ENCODE results near the gene JAZF1.

JAZF1 gene

DNA sequence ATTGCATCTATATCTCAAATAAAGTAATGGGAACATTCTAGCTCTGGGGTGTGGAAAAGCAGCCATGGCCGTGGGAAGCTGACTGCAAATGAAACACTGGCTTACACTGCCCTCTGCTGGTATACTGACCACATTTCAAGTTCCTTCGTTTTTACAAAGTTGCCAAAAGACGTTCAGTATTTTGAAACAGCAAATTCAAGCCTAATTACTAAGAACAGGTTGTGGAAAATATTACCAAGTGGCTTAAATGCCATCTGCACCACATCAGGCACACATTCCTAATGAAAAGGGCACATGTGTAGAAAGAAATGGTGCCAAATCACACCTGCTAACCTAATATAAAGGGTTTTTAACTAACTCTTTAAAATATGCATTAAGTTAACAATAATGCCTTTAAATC is 83.9 kb downstream of the JAZF1 start:
- DNase-seq = peak; percentile 41

DNA sequence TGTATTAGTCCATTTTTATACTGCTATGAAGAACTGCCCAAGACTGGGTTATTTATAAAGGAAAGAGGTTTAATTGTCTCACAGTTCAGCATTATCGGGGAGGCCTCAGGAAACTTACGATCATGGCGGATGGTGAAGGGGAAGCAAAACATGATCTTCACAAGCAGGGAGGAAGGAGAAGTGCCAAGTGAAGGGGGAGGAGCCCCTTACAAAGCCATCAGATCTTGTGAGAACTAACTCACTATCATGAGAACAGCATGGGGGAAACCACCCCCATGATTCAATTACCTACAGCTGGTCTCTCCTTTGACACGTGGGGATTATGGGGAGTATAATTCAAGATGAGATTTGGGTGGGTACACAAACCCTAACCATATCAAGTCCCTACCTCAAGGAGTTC is 85.4 kb downstream of the JAZF1 start:
- no peak for DNase-seq

DNA sequence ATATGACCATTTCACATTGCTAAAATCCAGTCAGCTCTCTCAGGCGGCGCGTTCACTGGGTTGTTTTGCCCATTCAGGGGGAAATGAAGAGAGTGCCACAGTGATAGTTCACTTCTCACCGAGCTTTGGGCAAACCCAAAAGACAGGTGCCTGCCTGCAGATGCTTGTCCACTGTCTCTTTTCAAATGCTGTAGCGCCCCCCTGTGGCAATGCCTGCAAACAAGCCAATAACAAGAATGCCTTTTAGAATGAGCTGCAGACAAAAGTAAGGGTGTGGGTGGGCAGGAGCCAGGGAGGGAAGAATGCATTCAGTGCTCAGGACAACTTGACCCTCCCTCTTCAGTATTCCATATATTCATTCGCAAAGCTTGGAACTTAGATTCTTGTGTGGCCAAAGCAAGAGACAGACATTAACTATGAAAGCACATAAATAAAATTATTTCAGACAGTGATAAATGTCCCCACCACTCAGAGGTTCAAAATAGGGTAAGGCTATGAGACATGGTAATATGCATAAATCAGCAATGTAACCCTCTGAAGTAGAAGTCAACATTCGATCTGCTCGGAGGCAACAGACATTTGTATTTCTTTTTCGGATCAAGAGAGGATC is 86.9 kb downstream of the JAZF1 start:
- DNase-seq = peak; percentile 72

DNA sequence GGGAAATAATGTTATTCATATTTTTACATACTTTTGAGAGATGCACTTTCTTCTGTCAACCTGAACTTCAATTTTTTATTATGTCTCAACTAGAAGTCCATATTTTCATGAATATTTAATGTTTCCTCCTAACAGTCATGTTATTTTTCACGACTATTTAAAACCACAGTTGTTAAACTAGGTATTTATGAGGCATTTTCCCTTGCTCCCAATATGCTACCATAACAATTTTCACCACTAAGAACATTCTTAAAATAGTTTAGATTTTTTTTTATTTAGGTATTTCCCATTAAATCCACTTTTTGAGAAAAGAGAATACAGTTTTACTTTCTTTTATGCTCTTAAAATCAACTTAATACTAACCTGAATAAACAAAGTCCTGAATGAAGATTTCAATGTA is 89.4 kb downstream of the JAZF1 start:
- no peak for DNase-seq

DNA sequence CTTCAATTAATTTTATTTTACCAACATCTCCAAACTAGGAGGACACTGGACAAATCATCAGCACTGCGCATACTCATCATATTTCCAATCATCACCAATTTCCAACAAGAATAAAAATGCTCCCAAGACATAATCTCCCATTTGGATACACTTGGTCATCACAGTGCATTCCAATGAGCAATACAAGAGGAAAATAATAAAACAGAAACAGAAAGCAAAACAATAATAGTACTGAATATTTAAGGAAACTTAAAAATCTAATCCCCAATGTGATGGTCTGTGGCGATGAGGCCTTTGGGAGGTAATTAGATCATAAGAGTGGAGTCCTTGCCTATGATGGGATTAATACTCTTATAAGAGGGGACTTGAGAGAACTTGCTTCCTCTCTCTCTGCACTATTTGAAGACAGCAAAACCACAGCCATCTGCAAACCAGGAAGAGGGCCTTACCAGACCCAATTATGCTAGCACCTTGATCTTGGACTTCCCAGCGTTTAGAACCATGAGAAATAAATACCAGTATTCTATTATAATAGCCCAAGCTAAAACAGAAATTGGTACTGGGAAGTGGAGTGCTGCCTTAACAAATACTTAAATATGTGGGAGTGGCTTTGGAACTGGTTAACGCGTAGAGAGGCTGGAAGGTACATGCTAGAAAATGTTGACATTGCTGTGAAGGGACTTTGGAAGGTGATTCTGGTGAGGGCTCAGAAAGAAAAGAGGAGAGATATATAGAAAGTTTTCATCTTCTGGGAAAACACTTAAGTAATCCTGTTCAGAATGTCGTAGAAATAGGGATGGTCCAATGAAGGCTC is 91.5 kb downstream of the JAZF1 start:
- no peak for DNase-seq

DNA sequence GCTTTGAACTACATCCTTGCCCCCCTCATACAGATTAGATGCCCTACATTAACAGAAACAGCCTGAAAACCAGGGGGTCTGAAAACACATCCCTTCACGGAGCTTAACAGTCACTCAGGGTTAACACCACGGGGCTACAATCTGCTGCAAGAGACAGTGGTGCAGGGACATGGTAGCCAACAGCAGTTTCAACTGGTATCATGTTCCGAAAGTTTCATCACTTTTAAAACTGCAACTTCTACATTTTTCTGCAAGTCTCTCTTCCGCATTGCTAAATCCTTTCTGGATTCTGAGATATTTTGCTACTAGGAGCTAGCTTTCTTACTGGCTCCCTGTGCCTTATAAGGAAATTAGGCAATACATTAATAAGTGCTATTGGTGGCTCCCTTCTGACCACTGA is 92.6 kb downstream of the JAZF1 start:
- DNase-seq = no peak

DNA sequence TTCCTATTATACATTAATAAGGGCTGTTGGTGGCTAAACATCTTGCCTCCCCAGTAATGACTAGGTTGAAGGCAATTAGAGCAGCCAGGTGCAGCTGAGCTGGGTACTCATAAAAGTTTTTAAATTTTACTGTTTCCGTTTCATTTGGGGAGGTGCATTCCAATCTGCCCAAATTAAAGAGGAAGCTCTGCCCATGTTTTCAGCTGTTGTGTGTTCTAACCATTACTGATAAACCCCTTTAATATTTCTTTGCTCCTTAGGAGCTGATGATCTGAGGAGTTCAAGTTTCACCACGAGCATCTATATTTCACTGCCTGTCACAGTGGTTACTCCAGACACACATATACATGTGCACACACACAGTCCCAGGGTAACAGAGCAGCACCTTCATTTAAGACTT is 94.4 kb downstream of the JAZF1 start:
- no peak for DNase-seq

DNA sequence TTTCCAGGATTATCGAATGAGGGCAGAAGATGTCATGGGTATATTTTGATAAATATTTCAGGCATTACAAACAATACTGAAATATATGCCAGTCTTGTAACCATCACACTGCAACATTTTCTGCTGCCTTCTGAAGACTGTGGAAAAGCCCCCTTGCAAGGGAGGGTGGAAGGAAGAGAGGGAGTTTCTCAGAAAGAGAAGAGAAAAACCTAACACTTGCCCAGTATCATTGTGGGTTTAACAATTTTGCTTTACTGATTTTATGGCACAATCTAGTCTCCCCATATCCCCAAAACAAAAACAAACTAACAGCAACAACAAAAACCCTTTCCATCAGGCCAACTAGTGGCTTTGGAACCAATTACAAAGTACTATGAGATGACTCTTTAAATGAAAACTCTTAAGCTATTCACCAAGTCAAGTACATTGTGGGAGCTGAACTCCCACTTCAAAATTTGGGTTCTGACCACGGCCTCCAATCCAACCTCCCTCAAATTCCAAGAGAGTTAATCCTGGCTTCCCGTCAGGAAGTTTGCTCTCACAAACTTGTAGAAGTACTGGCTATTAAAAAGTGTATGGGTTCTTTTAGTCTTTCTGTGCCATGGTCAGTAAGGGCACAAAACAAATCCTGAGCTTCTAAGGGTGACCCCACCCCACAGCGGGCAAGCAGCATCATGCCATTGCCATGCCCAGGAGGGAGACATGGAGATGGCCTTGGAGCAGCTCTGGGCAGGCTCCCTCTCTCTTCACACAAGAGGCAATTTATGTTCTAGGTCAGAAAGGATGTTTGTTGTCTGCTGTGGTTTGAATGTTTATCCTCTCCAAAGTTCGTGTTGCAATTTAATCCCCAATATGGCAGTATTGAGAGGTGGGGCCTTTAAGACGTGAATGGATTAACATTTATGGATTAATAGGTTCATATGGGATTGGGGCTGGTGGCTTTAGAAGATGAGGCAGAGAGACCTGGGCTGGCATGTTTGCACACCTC is 96.3 kb downstream of the JAZF1 start:
- no peak for DNase-seq

DNA sequence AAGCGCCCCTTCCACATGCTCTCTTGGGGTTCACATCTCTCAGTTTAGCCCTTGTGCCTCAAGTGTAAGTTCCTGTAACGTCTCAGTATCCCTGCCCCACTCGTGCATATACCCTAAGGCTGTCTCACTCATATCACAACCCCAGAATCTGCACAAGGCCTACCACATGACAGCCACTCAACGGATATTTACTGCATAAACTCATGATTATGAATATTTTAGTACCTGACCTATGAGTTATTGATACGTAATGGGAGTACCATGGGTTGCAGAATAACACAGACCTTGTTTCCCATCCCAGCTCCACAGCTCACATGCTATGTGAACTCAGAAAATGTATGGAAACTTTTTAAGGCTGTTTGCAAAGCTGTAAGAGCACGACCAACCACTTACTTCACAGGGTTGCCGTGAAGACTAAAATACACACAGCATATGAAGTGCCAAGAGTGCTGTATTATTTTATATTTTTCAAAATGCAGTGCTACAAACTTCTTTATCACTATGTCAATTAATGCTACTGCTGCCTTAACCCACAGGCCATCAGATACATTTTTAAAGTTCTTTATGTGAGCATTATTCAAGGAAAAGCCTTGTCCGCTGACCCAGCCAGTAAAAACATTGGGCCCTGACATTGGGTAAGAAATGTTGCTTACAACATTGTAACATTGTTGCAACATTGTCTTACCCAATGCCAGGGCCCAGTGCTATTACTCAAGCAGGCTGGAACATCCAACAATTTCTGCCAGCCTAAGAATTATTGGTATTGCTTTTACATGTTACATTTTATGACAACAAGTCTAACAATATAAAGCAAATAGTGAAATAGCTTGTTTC is 97.2 kb downstream of the JAZF1 start:
- DNase-seq = no peak

DNA sequence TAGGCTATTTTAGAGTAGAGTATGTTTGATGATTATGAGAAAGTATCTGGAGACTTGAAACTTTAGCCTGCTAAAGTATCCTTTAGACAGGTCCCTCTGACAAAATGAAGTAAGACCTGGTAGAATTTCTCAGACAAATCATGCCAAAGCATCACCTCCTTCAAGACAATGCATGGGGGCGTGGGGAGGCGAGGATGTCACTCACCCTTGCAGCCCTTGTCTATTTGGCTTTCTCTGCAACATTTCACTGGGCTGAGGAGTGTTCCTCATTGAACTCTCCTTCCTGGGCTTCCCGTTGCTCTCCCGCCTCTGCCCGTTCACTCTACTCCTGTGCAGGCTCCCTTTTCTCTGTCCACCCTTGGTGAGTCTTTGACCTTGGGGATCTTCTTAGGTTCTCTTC is 98.5 kb downstream of the JAZF1 start:
- no peak for DNase-seq

DNA sequence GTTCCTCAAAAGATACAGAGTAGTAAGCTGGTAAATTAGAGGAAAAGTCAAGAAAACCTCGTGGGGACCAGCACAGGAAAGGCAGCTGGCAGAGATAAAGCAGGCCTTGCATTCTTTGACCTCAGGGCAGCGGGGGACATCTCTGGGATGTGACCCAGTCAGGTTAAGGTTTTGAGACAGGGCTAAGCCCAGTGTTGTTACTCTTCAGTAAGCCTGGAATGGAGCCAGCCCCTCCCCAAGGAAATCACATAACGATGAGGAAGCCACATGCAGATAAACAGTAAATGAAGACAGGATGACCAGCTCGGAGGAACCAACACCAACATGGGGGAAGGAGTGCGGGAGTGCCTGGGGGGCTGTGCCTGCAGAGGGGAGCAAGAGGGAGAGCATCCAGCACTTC is 99.6 kb downstream of the JAZF1 start:
- DNase-seq = no peak

DNA sequence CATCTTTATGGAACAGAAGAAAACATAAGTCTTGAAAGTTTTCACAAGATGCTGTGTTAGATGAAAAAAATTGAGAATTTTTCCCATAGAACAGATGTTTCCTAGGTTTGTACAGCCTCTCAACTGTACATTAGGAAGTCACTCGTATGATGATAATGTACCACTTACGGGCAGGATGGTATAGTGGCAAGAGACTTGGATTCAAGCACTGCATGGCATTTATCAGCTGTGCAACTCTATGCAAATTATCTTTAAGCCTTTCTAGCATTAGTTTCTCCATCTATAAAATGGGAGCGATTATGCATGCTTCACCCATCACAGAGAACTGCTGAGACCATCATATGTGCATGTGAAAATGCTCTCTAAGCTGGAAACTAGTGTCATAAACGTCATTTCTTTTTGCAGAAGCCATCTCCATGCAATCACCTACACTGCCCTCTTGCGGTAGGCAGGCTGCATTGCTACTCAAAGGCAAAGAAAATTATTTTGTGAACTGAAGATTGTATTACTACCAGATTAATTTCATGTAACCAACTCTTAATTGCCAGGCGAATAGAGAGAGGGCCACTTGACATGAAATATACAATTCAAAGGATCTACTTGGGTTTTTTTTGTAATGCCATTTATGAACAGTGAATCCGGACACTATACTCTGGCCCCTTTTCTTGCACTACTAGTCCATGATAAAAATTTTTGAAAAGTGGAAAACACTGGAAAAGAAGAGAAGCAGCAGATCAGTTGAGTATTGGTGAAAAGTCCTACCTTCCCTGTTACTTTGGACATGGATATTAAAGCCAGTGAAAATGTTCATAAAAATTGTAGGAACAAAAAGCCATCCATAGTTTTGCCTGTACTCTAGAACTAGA is 102.3 kb downstream of the JAZF1 start:
- peak; percentile 66 for DNase-seq

DNA sequence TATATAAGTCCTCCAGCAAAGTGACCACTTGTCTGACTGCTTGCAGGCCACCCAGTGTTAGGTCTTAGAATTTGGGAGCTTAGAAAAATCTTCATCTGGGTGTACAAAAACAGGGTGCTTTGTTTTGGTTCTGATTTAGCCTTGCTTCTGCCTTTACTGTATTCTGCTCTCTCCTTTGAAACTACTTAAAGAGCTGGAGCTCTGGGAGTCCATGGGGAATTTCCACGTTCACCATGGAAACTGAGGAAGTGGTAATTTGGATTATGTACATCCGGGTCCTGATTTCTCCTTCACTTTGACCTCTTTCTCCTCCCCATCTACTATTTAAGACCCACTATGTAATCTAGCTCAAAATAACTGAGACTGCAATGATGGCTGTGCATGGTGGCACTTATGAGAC is 103.0 kb downstream of the JAZF1 start:
- DNase-seq = no peak

DNA sequence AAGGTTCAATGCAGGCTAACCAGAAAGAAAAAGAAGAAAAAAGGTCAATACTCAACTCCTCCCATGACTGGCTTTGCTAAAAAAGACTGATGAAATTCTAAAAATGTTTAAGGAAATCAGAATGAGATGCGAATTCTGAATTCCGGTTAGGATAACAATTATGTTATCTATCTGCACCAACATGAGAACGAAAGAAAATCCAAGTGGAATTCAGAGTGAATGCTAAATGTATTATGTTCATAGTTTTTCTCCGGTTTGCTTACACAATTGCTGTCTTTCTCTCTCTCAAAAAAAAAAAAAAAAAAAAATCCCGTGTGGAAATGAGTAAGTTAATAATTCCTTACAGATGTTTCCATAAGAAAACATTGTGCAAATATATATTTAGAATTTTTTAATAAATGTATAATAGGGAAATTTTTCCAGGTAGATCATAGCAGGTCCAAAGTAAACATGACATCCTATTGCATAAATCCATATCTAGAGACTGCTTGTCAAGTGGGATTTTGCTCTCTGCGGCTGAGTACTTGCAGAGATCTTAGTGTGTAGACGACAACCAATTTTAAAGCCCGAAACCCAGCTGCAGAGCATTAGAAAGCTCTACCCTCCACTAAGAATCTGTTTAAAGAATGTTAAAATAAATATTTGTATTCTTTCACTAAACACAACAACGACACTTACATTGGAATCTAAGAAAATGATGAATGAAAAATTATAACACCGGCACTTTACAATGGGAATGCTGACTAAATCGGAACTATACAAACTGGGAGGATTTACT is 104.0 kb downstream of the JAZF1 start:
- DNase-seq = peak; percentile 26

DNA sequence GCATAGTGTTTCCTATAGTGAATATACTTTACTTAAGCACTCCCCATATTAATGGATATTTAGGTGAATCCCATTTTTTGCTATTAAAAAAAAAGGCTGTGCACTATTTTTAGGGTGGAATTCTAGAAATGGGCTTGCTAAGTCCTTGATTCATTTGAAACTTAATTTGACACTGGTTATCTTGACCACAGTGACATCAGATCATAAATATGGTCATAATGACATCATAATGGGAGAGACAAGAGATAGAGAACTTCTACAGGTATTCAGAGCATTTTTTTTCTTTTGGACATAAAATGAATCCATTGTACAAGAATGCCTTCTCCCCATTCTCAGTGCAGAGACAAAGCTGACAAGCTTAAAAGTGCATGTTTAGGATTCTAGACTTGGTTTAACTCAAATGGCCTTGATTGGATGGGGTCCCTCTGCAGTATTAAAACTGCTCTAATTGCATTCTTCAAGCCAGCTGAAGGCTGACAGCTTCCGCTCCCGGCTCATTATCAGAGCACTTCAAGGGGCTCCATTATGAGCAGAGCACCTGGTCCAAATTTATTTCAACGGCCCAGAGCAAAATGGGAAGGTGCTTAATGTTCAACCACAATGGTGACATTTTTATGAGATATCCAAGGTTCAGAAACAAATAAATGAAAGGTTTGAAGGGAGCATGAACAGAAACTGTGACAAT is 104.8 kb downstream of the JAZF1 start:
- peak; percentile 90 for DNase-seq

DNA sequence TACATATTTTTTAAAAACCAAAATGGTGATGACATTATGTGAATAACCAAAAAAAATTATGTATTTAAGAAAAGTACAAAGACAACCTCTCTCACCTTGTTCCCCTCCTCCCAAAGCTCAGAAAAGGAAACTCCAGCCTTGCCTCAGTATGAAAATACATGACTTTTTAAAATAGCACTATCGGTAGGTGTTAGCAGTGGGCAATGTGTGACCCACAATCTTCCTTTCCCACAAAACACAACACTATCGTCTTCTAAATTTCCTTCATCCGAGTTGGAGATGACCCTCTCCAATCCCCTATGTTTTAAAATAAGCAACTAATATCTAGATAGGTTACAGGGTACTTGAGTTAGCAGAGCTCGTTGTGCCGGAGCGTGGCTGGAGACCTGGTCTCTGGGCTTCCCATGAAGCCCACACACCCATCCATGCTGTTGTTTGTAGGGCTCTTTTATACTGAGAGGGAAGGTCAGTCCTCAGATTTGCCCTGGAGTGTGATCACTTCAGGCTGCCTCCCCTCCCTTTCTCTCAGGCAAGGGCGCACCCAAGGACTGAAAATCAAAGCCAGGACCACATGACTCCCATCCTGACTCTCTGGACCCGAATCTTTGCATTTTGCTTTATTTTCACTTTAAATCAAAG is 107.6 kb downstream of the JAZF1 start:
- DNase-seq = no peak

DNA sequence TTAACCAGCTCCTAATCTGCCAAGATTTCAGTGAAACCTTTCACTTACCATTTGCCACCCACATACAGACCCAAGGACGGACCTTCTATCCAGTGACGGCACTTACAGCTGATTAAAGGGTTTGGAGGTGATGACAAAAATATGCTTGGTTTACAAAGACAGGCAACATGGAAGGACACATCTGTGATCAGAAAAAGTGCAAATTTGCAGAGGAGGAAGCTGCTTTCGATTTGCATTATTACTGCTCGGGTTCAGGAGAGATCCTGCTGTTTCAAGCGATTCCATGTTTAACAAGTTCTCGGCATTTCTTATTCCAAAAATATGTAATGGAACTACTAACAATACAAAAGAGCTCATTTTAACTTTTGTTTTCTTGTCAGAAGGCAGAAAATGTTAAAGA is 109.0 kb downstream of the JAZF1 start:
- no peak for DNase-seq

DNA sequence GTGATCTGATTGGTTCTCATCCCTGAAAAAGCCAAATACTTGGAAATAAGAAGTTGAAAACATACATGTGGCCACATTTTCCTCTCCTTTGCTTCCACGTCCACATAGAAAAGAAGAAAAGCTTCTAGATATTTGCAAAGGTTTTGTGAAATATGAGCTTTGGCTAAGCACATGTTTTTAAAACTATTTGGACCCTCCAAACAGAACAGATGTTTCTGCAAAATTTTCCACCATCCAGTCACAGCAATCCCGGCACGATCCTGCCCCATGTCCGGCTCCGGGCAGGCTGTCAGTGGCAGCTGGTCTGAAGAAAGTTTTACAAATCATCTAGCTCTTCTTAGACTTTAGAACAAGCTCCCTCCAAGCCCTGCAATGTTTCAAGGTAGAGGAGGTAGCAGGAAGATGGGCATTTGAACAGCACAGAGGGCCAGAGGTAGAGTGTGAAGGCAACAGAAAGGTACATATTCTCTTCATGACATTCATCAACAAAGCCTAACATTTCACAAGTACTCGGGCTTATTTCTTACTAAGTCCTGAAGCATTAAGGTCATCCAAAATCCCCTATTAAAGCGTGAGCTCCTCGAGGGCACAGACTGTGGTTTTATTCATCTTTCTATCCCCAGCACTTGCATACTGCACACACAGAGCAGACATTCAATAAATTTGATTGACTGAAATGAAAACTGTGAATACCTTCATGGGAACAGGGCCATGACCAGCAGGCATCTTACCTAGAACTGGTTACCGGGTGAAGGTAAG is 110.1 kb downstream of the JAZF1 start:
- DNase-seq = no peak

DNA sequence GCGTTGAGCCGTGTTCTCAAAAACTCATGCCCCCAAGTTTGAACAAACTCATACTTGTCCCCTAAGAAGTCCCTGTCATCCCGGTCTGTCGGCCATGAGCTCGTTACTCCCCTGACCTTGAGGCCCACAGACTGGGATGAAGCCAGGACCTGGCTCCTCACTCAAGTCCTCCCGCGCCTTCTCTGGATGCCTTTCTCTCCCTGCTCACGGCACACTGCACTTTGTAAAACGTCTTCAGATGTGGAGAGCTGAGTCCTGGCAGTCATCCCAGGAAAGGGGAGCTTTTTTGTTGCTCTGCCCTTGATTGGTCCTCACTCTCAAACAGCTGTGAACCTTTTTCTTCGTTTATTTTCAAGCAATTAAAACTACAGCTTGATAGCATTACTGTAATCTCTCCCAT is 110.8 kb downstream of the JAZF1 start:
- DNase-seq = no peak
